Nasal cavity respiratory epithelium epithelial cell of viscerocranial mucosa (primary cell): Measurements from ENCODE around the gene SMIM22. TPM values are rescaled to one million over a fixed set of nuclear protein-coding genes. Genes with fewer than 3 reads are reported as not detected.

ENCODE experiments used
- total RNA-seq: library from RNA; depleted of rRNA; stranded (reverse); fragments of >200 nt; gene quantifications from 2 replicates; pipeline ENCODE4 v1.2.3, GENCODE V29; 2014

Gene SMIM22
- total RNA-seq, result 2.1 and 5.8 TPM in 2 replicates

GRCh38 chr16:4795181-4795827 is at the start of gene SMIM22:
Gene SMIM22, plus strand, starts transcription at chr16:4795369. Its CDS starts 366 bp downstream, at chr16:4795735.

DNA sequence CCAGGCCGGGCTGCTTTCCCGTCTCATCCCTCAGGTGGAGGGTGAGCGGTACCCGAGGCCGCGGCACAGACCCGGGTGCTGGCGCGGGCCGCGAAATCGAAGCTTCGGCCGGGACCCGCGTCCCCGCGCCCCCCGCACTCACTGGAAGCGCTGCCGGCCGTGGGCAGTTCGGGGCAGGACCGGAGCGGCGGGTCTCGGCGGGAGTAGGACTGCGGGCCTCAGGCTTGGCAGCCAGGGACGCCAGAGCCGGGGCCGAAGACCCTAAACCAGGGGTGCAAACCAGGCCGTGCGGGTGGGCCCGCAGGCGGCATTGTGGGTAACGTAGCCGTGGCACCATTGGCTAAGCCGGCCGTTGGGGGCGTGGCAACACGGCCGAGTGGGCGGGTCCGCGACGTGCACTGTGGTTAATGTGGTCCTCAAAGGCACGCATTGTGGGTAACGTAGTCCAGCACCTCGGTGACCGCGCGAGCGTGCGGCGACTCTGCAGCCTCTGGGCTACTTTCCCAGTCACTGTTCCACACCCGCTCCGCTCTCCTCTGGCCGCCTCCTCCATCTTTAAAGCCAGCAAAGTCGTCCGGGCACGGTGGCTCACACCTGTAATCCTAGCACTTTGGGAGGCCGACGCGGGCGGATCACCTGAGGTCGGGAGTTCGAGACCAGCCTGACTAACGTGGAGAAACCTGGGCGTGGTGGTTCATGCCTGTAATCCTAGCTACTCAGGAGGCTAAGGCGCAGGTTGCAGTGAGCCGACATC is 28.1 kb upstream of the SMIM22 start, which contains the start of gene ZNF500:
Gene ZNF500, minus strand, starts transcription at position 288 of the 754 bp plus-strand sequence. CDS start 1,184 bp downstream, outside the sequence.

GRCh38 chr16:4787627-4788482 is 7.3 kb upstream of the SMIM22 start, which contains the start of gene SEPTIN12:
Gene SEPTIN12, minus strand, starts transcription at chr16:4788345. Its CDS starts 700 bp downstream, at chr16:4787645.

DNA sequence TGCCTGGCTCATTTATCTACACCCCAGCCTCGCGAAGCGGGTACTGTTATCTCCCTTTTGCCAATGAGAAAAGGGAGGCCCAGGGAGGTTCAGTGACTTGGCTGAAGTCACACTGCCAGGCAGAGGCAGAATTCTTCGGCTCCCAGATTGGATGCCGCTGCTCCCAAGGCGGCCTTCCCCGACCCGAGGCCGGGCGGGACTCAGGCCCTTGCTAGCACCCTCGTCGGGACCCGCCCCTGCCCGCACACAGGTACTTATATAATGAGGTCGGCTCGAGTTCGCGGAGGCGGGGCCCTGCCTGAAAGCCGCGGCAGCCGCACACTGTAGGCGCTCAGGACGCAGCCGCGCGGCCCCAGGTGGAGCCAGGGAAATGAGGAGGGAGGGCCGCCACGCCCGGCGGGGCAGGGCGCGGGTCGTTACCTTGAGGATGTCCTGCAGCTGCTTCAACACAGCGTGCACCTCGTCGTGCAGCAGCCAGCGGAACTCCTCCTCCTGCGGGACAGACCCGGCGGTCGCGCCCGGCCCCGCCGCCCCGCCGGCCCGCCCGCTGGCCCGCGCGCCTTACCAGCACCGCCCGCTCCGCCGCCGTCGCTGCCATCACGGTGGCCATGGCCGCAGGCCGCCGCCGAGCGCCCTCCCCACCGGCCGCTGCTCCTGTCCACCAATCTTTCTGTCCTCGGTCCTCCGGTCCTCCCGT is 6.9 kb downstream of the SMIM22 start, which contains the start of gene ROGDI:
Gene ROGDI, minus strand, starts transcription at position 672 of the 697 bp plus-strand sequence. Its CDS starts 62 bp downstream, at position 610.

Other genes starting within 250 kb of the SMIM22 start
- gene C16orf96, start 239.0 kb upstream of the SMIM22 start, total RNA-seq, result under 0.01 and 0.14 TPM in 2 replicates
- gene UBALD1, start 180.5 kb upstream of the SMIM22 start, total RNA-seq, result 4.1 and 7.3 TPM in 2 replicates
- 11.3 and 34.5 TPM in 2 replicates for gene MGRN1, start 170.5 kb upstream of the SMIM22 start, total RNA-seq
- gene NUDT16L1, start 101.8 kb upstream of the SMIM22 start, total RNA-seq, result 22.2 and 23.6 TPM in 2 replicates
- 11.6 and 20.2 TPM in 2 replicates for gene ANKS3, start 61.1 kb upstream of the SMIM22 start, total RNA-seq
- gene DNAAF8, start 60.8 kb upstream of the SMIM22 start, total RNA-seq, result under 0.01 and 0.28 TPM in 2 replicates
- 5.8 and 8.0 TPM in 2 replicates for gene ZNF500, start 28.2 kb upstream of the SMIM22 start, total RNA-seq
- gene SEPTIN12, start 7.0 kb upstream of the SMIM22 start, total RNA-seq, result not detected in 2 replicates
- gene ROGDI, start 7.3 kb downstream of the SMIM22 start, total RNA-seq, result 10.9 and 20.9 TPM in 2 replicates
- 40.7 and 68.3 TPM in 2 replicates for gene GLYR1, start 51.9 kb downstream of the SMIM22 start, total RNA-seq
- 33.2 and 44.3 TPM in 2 replicates for gene UBN1, start 52.1 kb downstream of the SMIM22 start, total RNA-seq
- 199 and 267 TPM in 2 replicates for gene PPL, start 141.8 kb downstream of the SMIM22 start, total RNA-seq
- 0.14 and 0.34 TPM in 2 replicates for gene SEC14L5, start 163.0 kb downstream of the SMIM22 start, total RNA-seq
- gene NAGPA, start 238.6 kb downstream of the SMIM22 start, total RNA-seq, result 9.6 and 18.2 TPM in 2 replicates